NCI-H1930 (cell line): ENCODE results near the gene ALG9.

Experiments used
- DNase-seq, 2 experiments: peaks; one replicate each; lab custom pipeline; 2025; lab: John Stamatoyannopoulos, UW

The ALG9 gene

DNA sequence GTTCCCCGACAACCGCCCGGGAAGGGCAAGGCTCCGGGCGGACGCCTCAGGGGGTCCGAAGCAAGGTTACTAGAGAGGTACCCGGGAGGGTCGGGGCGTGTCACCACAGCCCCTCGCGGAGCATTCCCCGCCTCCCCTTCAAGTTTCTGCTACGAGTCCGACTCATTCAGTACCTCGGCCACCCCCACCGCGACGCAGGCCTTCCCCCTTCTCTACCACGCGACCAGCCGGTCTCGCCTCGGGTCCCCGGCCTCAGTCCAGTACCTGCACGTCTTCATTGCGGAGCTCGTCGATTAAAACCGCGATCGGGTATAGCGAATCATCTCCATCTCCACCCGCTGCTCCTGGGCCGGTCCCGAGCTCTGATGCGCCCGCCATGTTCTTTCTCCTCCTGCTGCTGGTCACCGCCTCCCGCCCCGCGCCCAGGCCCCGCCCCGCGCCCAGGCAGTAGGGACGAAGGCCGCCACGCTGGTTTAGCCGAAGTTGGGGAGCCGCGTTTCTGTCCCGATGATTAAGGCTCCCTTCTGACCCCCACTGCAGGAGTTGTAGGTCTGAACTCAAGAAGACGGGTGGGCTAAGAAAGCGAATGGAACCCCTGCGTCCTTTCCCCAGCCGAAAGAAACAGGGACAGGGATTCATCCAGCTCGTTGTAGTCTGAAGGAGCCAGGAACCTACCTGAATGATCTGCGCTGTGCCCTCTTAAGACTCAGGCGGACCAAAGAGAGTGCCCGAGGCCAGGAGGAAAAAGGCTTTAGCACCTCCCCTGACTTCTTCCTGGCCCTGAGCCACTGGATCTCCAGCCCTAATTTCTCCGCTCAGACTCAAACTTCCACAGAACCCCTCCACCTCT lies 105.2 kb downstream of the ALG9 start, which contains the start of gene PPP2R1B:
Gene PPP2R1B, minus strand, starts transcription at position 406 of the 850 bp plus-strand sequence. Its CDS starts 28 bp downstream, at position 378.
- peak; percentile 24 to 45 for DNase-seq

DNA sequence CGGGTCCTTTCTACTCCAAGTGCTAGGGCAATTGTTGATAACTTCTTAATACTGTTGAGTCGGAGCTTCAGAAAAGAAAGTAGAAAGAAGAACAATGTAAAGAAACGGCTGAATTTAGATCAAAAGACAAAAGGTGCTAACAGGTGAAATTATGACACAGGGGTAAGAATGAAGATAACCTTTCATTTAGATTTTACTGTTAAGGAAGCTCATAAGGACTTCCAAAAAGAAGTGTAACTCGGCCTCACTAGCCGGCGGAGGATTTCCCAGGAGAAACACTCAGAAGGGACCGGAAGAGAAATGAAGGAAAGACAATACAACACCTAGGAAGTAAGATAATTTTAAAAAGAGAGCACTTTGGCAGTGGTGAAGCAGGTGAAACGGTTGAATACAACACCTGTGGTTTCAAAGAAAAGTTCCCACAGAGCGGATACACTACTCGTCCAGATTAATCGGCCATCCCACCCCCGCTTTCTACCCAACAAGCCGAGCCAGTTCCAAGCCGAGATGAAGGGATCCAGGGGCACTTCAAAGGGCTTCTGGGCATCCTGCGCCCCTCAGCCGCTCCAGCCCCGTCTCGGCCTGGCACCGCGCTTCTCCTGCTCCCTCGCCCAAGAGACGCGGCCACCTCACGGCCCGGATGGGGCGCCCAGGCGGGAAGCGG lies 105.9 kb downstream of the ALG9 start:
- DNase-seq, result no peak

DNA sequence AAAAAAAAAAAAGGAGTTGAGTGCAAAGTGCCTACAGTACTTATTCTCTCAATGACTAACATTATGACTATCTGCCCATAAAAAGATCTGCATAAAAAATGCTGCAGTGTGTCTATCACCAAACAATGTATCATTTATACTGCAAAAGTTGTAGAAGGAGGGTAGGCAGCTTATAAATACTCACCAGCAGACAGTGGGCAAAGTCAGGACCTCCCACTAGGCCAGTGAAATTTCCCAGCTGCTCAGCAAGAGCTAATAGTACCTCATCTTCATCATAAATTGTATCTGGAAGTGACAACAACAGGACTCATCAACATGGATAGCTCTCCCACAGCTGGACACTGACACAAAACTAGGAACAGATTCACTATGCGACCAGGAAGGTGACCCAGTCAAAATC lies 106.8 kb downstream of the ALG9 start:
- no peak for DNase-seq

DNA sequence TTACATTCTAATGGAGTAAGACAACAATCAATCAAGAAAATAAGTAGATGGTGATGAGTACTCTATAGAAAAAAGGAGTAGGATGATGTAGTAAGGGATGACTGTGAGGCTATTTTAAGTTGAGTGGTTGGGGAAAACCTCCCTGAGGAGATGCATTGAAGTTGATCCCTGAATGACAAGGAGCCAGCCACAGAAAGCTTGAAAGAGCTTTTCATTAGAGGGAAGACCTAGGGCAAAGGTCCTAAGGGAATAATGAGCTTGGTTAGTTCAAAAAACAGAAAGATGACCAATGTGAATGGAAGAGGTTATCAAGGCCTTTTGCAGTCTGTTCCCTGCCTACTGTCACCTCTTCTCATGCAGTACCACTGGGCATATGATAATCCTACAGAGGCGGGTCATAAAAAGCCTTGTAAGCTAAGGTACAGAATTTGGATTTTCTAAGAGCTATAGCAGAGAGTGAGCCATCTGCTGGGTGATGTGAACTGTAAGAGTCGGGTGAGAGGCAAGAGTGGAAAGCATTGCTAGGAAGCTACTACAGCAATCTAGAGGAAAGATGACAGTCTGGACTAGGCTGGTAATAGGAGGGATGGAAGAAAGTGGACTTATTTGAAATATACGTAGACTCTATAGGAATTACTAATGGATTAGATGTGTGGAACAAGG lies 108.3 kb downstream of the ALG9 start:
- no peak for DNase-seq

DNA sequence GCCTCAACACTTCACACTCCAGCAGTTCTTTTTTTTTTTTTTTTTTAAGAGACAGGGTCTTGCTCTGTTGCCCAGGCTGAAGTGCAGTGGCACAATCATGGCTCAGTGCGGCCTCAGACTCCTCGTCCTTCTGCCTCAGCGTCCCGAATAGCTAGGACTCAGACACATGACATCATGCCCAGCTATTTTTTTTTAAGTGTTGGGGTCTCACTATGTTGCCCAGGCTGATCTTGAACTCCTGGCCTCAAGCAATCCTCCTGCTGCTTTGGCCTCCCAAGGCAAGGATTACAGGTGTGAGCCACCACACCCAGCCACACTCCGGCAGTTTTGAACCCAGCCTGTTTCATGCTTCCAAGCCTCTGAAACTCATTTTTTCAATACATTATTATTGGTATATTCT lies 108.9 kb downstream of the ALG9 start:
- DNase-seq, result no peak

DNA sequence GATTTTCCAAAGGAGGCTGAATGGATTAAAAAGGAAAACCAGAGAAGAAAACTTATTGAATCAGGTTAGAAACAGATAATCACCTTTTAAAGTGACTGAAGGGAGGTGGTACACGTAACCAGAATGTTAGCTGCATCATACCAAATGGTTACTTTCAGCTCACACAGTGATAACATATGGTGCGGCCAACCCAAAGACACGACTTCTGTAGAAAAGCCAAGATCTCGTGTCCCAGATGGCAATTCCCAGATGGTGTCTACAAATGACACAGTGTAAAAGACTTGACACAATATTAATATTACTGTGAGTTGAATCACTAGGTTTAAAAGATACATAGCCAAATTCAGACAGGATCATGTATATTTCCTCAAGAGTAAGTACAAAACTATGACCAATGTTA lies 110.3 kb downstream of the ALG9 start:
- DNase-seq, result no peak

DNA sequence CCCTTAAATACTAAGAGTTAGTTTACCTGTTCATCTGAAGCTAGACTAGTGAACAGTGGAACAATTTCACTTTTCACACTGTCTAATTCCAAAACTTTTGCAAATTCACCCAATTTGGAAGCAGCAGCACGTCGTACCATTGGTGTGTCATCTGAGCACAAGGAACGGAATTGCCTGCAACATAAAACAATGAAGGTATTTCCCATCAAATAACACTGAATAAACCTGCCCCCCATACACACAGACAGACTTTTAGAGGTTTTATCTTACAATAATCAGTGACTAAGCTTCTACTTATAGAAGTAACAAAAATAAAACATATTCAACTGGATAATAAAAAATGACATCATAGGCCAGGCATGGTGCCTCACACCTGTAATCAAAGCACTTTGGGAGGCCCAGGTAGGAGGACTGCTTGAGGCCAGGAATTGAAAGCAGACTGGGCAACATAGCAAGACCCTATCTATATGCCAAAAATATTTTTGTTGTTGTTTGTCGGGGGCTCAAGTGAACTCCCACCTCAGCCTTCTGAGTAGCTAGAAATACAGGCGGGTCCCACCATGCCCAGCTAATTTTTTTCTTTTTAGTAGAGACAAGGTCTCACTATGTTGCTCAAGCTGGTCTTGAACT lies 111.5 kb downstream of the ALG9 start:
- no peak for DNase-seq

DNA sequence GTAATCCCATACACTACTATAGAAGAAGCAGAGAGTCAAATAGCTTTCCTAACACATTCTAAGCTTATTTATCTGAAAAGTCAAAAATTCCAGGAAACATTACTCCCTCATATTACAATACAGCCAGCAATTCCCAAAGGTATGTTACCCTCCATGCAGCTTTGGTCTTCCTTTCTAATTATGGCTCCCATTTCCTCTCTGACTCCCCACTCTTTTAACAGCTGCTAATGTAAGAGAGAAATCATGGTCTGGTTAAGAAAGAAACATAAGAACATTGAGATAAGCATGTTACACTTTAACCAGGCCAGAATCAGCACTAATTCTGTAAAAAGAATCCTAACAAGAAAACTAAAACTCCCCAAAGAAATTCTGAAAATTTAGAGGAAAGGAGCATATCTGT lies 112.0 kb downstream of the ALG9 start:
- DNase-seq, result no peak

DNA sequence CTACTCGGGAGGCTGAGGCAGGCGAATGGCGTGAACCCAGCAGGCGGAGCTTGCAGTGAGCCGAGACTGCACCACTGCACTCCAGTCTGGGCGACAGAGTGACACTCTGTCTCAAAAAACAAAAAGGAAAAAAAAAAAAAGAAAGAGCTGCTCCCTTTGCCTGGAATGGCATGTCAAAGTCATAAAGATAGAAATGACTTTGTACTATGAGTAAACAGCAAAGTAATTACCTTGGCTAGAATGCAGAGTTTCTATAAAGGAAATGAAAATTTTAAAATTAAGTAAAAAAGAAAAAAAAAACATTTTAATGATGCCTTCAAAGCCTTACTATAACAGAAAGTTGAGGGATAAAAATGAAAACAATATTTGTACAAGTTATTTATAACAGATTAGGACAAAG lies 115.3 kb downstream of the ALG9 start:
- no peak for DNase-seq

DNA sequence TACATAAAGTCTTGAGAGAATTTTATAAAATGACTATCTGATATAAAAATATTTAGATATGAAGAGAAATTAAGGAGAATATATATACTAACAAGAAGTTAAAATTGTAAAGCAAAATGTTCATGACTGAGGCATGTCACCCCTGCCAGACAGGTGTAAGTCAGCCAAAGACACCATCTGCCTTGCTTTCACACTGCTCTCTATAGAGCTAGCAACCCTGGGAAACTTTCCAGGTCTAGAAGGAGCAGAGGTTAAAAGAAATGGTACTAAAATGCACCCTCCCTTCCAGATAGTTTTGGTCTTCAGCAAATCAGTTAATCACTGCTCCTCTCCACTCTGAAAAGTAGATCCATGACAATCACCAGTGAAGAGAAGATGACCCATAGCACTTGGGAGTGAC lies 121.7 kb downstream of the ALG9 start:
- DNase-seq, result no peak

DNA sequence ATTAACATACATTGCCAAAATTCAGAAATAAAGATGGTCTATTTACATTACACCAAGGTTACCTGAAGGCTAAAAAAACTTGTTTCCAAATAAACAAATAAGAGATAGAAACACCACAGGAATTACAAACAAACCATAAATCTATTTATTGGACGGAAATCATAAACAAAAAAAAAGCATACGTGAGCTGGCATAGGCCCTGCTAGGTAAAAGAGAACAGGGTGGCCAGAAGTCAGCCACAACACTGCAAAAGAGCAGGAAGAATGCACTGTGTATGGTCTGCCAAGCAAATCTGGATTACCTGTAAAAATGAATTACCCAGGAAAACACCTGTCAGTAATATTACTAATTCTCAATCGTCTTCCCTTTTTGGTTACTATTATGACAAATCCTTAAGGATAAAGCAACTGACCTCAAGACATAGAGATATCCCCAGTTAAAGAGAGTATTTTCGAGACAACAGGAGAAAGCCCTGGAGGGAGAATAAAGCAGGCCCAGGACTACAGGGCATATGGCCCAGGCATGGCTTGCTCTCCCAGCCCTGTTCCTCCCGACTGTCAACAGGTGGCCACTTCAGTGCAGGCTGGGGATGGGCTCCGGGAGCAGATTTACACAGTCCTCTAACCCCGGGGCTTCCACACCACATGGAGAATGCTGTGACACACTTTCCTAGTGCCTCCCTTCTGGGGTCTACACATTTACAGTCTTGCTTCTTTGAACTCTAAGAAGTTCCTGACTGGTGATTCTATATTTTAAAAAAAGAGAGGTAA lies 123.2 kb downstream of the ALG9 start:
- DNase-seq, result no peak

DNA sequence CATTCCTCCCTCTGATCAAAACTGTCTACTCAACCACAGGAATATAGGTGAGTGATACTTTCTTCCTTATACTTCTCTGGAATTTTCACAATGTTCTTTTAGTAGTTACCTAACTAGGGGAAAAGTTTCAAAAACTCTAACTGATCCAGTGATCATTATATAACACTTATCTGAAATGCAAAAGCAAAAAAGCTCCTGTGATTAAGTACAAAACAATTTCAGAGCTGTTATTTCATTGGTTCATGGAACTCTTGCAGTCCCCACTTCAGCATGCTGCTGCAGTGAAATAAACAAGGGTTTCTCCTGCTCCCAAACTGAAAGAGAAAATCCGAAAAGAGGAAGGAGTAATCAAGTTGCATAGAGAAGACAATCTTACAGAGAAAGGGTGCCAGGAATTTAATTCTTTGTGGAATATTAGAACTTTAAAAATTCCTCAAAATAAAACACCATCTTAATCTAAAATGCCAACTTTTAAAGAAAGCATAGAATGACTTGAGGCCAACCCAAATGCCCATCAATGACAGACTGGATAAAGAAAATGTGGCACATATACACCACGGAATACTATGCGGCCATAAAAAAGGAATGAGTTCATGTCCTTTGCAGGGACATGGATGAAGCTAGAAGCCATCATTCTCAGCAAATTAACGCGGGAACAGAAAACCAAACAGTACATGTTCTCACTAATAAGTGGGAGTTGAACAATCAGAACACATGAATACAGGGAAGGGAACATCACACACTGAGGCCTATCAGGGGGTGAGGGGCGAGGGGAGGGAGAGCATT lies 125.5 kb downstream of the ALG9 start:
- no peak for DNase-seq

DNA sequence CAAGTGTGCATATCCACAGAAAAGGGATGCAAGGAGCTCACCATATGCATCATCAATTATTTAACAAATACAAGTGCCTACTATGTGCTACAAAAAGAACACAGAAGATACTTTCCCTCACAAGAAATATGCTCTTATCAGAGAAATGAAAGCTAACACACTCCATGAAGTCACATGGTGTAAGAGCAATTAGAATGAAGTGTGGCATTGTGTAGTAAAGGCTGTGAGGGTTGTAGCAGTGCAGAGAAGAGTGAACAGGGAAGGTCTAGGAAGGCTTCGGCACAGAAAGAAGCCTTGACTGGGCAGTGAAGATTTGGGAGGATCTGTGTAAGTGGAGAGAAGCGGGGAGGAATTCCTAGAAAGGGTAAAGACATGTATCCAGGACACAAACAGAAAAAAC lies 127.7 kb downstream of the ALG9 start:
- no peak for DNase-seq

DNA sequence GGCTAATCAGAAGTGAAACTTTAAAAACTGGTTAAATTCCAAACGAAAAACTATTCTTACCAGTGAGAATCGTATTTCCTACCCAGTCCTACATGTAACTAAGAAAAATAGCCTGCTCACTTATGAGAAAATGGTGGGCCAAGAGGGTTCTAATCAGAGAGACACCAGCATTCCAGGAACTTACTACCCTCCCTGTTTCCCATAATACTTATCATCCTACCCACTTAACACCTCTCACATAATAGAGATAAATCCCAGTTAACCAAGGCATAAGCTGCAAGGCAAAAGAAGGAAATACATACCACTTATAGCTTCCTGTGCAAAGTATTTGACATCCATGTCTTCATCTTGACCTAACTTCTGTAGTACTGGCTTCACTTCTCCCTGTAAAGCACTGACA lies 129.6 kb downstream of the ALG9 start:
- DNase-seq, result no peak

DNA sequence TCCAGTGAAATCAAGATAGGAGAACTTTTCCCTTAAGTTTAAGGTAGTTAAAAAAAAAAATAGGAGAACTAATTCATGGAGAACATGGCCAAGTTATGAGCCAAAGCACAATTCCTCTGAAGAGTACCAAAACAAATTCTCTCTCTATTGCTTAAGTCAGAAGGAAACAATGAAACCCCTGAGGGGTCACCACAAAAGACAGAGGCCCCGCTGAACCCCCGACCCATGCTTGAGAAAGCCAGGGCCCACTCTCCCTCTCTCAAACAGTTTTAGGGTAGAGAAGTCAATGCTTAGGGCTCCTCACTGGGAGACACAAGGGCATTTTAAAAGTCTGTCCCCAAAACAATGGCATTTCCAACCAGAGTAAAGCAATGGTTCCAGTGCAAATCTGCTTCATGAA lies 132.1 kb downstream of the ALG9 start:
- no peak for DNase-seq

DNA sequence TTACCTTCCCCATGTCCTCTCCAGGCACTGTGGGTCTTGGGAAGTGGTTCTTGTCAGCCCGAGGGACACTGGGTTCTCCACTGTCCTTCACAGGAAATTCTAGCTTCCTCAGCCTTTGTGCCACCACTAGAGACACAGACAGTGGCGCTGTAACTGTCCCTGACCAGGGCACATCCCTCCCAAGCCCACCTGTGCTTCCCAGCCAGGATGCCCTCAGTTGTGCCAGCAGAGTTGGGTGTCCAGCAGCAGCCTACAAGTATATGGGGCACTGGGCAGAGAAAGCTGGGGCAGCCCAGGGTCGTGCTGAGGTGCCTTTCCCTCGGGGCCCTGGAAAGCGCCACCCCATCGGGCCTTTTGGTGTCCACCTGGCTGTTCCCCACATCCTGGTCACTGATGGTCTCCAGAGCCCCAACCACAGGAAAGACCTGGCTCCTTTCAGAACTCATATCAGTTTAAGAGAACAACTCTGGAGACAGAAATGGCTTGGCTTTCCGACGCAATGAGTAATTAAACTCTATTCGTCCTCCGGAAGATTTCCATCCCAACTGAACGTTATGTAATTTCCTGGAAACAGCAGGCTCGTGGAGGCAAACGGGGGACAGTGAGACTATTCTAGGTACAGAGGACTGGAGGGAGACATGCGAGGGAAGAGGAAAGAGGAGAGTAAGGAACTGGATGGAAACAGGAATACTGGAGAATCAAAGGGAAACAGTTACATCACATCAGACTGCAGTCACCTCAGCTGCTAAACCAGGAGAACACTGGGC lies 133.8 kb downstream of the ALG9 start:
- no peak for DNase-seq

DNA sequence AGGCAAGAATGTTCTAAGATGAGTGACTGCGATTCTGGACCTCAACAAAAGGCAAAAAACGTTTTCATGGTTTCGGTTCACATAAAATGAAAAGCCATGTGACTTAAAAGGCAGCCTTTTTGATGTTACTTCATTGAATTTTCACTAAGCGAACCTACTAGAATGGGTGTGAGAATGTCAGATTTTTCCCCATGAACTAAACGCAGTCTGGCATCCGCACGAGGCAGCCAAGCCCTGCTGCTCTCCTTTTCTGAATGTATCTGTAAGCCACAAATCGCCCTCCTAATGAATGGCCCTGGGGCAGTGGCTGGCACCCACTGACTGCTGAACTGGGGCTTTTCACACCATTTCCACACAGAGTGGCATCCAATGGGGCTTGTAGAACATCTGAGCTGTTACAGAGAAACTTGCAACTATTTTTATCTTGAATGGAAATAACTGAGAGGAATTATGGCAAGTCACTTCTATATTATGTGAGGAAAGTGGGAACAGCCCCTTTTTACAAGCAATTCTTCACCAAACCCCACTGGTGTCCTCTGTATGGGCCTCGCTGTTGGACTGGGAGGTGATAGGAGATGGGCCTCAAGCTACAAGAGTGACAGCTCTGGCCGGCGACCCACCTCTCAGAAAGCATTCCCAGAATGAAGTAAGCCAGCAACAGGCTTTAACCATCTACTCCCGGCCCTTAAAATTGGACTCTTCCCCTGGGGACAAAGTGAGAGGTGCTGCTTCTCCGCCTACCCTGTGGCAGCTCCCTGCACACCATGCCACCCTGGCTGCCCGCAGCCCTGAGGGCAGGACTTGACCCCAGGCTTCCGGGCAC lies 134.5 kb downstream of the ALG9 start:
- DNase-seq, result no peak
